HG02884 (cell line): ENCODE data around the gene ATXN2.

Experiments
- ATAC-seq: cut with Tn5 transposase; IDR thresholded peaks from one replicate; pipeline ENCODE4 v1.9.1; 2021; ENCODE audit warnings: mild to moderate bottlenecking, moderate library complexity; ENCODE audit not compliant: unreplicated experiment

The ATXN2 gene

GRCh38 chr12:111425655-111426054 lies 173.5 kb downstream of the ATXN2 start:
- no peak for ATAC-seq

GRCh38 chr12:111424793-111425251 lies 174.3 kb downstream of the ATXN2 start:
- ATAC-seq = no peak

GRCh38 chr12:111424189-111424792 lies 174.8 kb downstream of the ATXN2 start:
- no peak for ATAC-seq

- no peak for ATAC-seq
These were observed 178.6 kb downstream of the ATXN2 start for GRCh38 chr12:111420494-111420893.

- no peak for ATAC-seq
These were observed 179.3 kb downstream of the ATXN2 start for GRCh38 chr12:111419784-111420183.

GRCh38 chr12:111418594-111418880 lies 180.6 kb downstream of the ATXN2 start:
- ATAC-seq = no peak

- no peak for ATAC-seq
These were observed 181.1 kb downstream of the ATXN2 start for GRCh38 chr12:111417784-111418593.

- no peak for ATAC-seq
These were observed 181.8 kb downstream of the ATXN2 start for GRCh38 chr12:111417290-111417689.

- ATAC-seq = no peak
These were observed 184.3 kb downstream of the ATXN2 start for GRCh38 chr12:111414711-111415252.

- no peak for ATAC-seq
These were observed 185.6 kb downstream of the ATXN2 start for GRCh38 chr12:111413442-111414086.

- ATAC-seq = no peak
These were observed 186.2 kb downstream of the ATXN2 start for GRCh38 chr12:111412830-111413441.

GRCh38 chr12:111412007-111412829 lies 186.9 kb downstream of the ATXN2 start:
- ATAC-seq = no peak

GRCh38 chr12:111411185-111411764 lies 187.8 kb downstream of the ATXN2 start:
- no peak for ATAC-seq

GRCh38 chr12:111410431-111411184 lies 188.5 kb downstream of the ATXN2 start:
- ATAC-seq = no peak

GRCh38 chr12:111409780-111410430 lies 189.2 kb downstream of the ATXN2 start:
- no peak for ATAC-seq

- ATAC-seq = no peak
These were observed 189.7 kb downstream of the ATXN2 start for GRCh38 chr12:111409403-111409779.

- ATAC-seq = no peak
These were observed 190.3 kb downstream of the ATXN2 start for GRCh38 chr12:111408686-111409402.

GRCh38 chr12:111408116-111408440 lies 191.0 kb downstream of the ATXN2 start:
- ATAC-seq = no peak
